Measurements from ENCODE around the gene IRF2BP1. TPM values are rescaled to one million over a fixed set of nuclear protein-coding genes. Genes with fewer than 3 reads are reported as not detected.
A peak's percentile ranks its signal among the peaks of the same experiment; 100 is the strongest.

Gene IRF2BP1
- total and polyA plus RNA-seq, 8 donors, result 10.0 to 21.5 (median 14.7) TPM

GRCh38 chr19:45931055-45931454 is 45.1 kb upstream of the IRF2BP1 start:
- H3K9me3 ChIP-seq, result no peaks in the 10 kb centered on the region
- peaks cover 0 to 5% (median 0%) of the 10 kb centered on the region in 3 donors for H3K4me1 ChIP-seq
- FAIRE-seq, result no peak
- no peak for ATAC-seq
- no peaks in the 10 kb centered on the region for H3K27me3 ChIP-seq
- no peak overlapping the region for H3K27ac ChIP-seq
- 61 to 63% methylated on average over 3 of the region's 3 CpGs for WGBS, 2 donors
- no peak for DNase-seq
- intact Hi-C loops (cut with DNase I), result no loop called here
- no peaks in the 10 kb centered on the region for H3K36me3 ChIP-seq
- H3K4me3 ChIP-seq, result no peak overlapping the region
- TF ChIP-seq CTCF (IDR thresholded peaks at IDR 0.05), result no peak

- no peak for TF ChIP-seq CTCF (IDR thresholded peaks at IDR 0.05)
- H3K9me3 ChIP-seq, result no peaks in the 10 kb centered on the region
- intact Hi-C loops (cut with DNase I), result no loop called here
- H3K4me3 ChIP-seq, result no peak overlapping the region
- ATAC-seq, result no peak
- no peaks in the 10 kb centered on the region for H3K27me3 ChIP-seq
- no peaks in the 10 kb centered on the region for H3K36me3 ChIP-seq
- 74 to 75% methylated on average over 2 of the region's 2 CpGs for WGBS, 2 donors
- FAIRE-seq, result no peak
- DNase-seq, result no peak
- no peak overlapping the region for H3K27ac ChIP-seq
- H3K4me1 ChIP-seq, result peaks cover 0 to 5% (median 0%) of the 10 kb centered on the region in 3 donors
These were observed 43.3 kb upstream of the IRF2BP1 start for GRCh38 chr19:45929247-45929646.

- H3K4me3 ChIP-seq, result no peak overlapping the region
- no peaks in the 10 kb centered on the region for H3K9me3 ChIP-seq
- H3K27ac ChIP-seq, result no peak overlapping the region
- intact Hi-C loops (cut with DNase I), result no loop called here
- H3K36me3 ChIP-seq, result no peaks in the 10 kb centered on the region
- FAIRE-seq (no peak), DNase-seq (peak; percentile 90 to 93 (median 92)), ATAC-seq (peak; percentile 92 to 100 (median 99))
- H3K4me1 ChIP-seq, result peaks cover 0 to 5% (median 0%) of the 10 kb centered on the region in 3 donors
- WGBS, 2 donors, result 9 to 11% methylated on average over 33 of the region's 33 CpGs
- TF ChIP-seq CTCF (IDR thresholded peaks at IDR 0.05), result no peak
- H3K27me3 ChIP-seq, result no peaks in the 10 kb centered on the region
These were observed 41.8 kb upstream of the IRF2BP1 start for GRCh38 chr19:45927565-45928261.

- H3K9me3 ChIP-seq, result no peaks in the 10 kb centered on the region
- H3K4me1 ChIP-seq, result peaks cover 0 to 5% (median 0%) of the 10 kb centered on the region in 3 donors
- no peak for TF ChIP-seq CTCF (IDR thresholded peaks at IDR 0.05)
- ATAC-seq, result no peak
- no peaks in the 10 kb centered on the region for H3K27me3 ChIP-seq
- H3K27ac ChIP-seq, result no peak overlapping the region
- H3K36me3 ChIP-seq, result no peaks in the 10 kb centered on the region
- DNase-seq, result no peak
- FAIRE-seq, result no peak
- intact Hi-C loops (cut with DNase I), result no loop called here
- WGBS, 2 donors, result 52 to 53% methylated on average over 6 of the region's 6 CpGs
- no peak overlapping the region for H3K4me3 ChIP-seq
These were observed 39.0 kb upstream of the IRF2BP1 start for GRCh38 chr19:45924891-45925447.

- H3K36me3 ChIP-seq, result no peaks in the 10 kb centered on the region
- no peaks in the 10 kb centered on the region for H3K9me3 ChIP-seq
- TF ChIP-seq CTCF (IDR thresholded peaks at IDR 0.05), result no peak
- no peak for ATAC-seq
- WGBS, 2 donors, result 74 to 81% methylated on average over 9 of the region's 9 CpGs
- FAIRE-seq, result no peak
- H3K4me1 ChIP-seq, result no peaks in the 10 kb centered on the region
- DNase-seq, result no peak
- intact Hi-C loops (cut with DNase I), result no loop called here
- H3K27ac ChIP-seq, result no peak overlapping the region
- no peak overlapping the region for H3K4me3 ChIP-seq
- H3K27me3 ChIP-seq, result no peaks in the 10 kb centered on the region
These were observed 36.3 kb upstream of the IRF2BP1 start for GRCh38 chr19:45922281-45922680.

Measured in pancreas (tissue), 10 donors.